Natural killer cell treated with Interleukin-12 subunit alpha and Interleukin-12 subunit beta and Interleukin-15 and Interleukin-18, amount 100 ng/mL, for 72 hours (primary cell): ENCODE results near the gene MPZL1. TPM values are rescaled to one million over a fixed set of nuclear protein-coding genes. Genes with fewer than 3 reads are reported as not detected.

Source experiments
- ATAC-seq, 2 donors: fragments of 150-1000 bp; cut with Tn5 transposase in 1 of 2; sonication (Bioruptor Pico), chemical (Tn5 transposase) in 1 of 2; 2 replicates each; pipeline ENCODE4 v1.10.0; 2021
- DNase-seq: peaks from one replicate; pipeline ENCODE4 v3.0.0; 2022; ENCODE audit warnings: low spot score
- H3K27ac Mint-ChIP-seq, 2 donors: 1 replicate in 1 of 2; 2 replicates in 1 of 2; pipeline ENCODE4 v1.8.0; 2022; ENCODE audit warnings: mixed read lengths in 2 of 2, mild to moderate bottlenecking in 1 of 2, moderate library complexity in 1 of 2
- H3K27me3 Mint-ChIP-seq, 2 donors: 1 replicate in 1 of 2; 2 replicates in 1 of 2; pipeline ENCODE4 v1.8.0; 2022; ENCODE audit warnings: mixed read lengths in 2 of 2
- H3K36me3 Mint-ChIP-seq: one replicate; pipeline ENCODE4 v1.8.0; 2022; ENCODE audit warnings: mixed read lengths
- H3K4me1 Mint-ChIP-seq, 2 donors: 1 replicate in 1 of 2; 2 replicates in 1 of 2; pipeline ENCODE4 v1.8.0; 2022; ENCODE audit warnings: low read depth in 2 of 2, mixed read lengths in 2 of 2, mild to moderate bottlenecking in 1 of 2
- H3K4me3 Mint-ChIP-seq: one replicate; pipeline ENCODE4 v1.8.0; 2022; ENCODE audit warnings: mixed read lengths
- H3K9me3 Mint-ChIP-seq: 2 replicates; pipeline ENCODE4 v1.8.0; 2022; ENCODE audit warnings: mixed read lengths
- total RNA-seq, 2 donors: library from RNA; stranded (reverse); gene quantifications; one replicate each; pipeline ENCODE4 v1.2.3, GENCODE V29; 2022

The MPZL1 gene
- total RNA-seq, 2 donors from 2014 or later: 15.3 to 25.6 TPM

- Mint-ChIP-seq H3K27ac (peak overlapping the region; percentile 2 to 60), H3K4me3 (no peak overlapping the region), H3K9me3 (no peaks in the 10 kb centered on the region), H3K27me3 (no peaks in the 10 kb centered on the region), H3K4me1 (peaks cover 17 to 18% of the 10 kb centered on the region in 2 donors), H3K36me3 (peaks cover 4% of the 10 kb centered on the region)
- DNase-seq: no peak
- no peak for ATAC-seq
These were observed 17.1 kb upstream of the MPZL1 start for GRCh38 chr1:167704715-167705114.

DNA sequence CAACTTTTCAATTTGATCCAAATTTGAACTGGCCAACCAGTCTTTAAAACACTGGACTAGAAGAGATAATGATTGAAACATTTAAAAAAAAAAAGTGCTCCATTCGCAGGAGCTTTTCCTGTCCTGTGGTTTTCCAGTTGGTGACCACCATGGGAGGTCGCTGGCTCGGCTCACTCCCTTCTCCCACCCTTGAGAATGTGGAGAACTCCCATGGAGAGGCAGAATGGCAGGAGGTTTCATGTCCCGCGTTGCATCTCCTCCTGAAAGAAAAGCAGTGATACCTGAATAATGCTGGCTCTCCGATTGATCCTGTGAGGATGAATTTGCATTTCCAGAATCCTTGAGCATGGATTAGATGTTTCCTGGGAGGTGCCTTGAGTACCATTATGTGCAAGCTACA, 16.5 kb upstream of the MPZL1 start:
- Mint-ChIP-seq H3K36me3 (no peaks in the 10 kb centered on the region), H3K27me3 (no peaks in the 10 kb centered on the region), H3K27ac (peak overlapping the region; percentile 24 to 48), H3K4me3 (no peak overlapping the region), H3K4me1 (peaks cover 14 to 18% of the 10 kb centered on the region in 2 donors), H3K9me3 (no peaks in the 10 kb centered on the region)
- DNase-seq (no peak), ATAC-seq (no peak)

GRCh38 chr1:167706363-167706762, 15.4 kb upstream of the MPZL1 start:
- no peak overlapping the region for H3K4me3 Mint-ChIP-seq
- H3K4me1 Mint-ChIP-seq: peaks cover 14 to 18% of the 10 kb centered on the region in 2 donors
- no peak for ATAC-seq
- DNase-seq: no peak
- H3K36me3 Mint-ChIP-seq: no peaks in the 10 kb centered on the region
- no peaks in the 10 kb centered on the region for H3K27me3 Mint-ChIP-seq
- peak overlapping the region; percentile 24 to 48 for H3K27ac Mint-ChIP-seq
- no peaks in the 10 kb centered on the region for H3K9me3 Mint-ChIP-seq

DNA sequence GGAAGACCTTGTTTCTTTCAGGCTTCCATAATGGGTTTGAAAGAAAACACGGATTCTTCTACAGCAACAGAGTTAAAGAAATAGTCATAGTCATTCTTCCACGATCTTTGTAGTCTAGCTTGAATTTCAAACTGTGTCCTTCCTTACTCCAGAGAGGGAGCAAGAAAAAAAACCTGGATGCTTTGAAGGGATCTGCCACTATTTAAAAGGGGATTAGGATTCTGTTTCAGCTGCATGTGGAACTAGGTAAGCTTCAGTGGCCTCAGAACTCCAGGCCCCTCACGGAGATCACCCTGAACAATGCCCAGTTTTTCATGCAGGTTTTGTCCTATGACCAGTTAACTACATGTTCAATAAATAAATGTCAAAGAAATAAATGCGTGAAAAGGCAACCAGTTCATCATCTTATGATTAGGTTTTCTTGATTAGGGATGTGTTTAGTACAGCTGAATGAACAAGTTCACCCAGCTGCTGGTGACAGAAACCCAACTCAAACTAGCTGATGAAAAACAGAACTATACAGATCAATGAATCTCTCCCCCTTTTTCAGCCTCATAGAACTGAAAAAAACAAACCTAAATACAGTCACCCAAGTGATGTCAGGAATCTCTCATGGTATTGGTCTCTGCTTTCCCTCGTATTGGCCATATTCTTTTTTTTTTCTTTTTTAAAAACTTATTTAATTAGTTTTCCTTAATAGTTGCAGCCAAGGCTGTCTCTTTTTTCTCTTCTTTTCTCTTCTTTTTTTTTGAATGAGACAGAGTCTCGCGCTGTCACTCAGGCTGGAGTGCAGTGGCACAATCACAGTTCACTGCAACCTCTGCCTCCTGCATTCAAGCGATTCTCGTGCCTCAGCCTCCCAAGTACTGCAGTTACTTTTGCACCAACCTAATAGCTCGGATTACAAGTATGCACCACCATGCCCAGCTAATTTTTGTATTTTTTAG, 14.6 kb upstream of the MPZL1 start:
- no peak overlapping the region for H3K4me3 Mint-ChIP-seq
- H3K36me3 Mint-ChIP-seq: no peaks in the 10 kb centered on the region
- no peak for DNase-seq
- ATAC-seq: no peak
- no peaks in the 10 kb centered on the region for H3K9me3 Mint-ChIP-seq
- peak overlapping the region; percentile 48 to 86 for H3K27ac Mint-ChIP-seq
- peaks cover 14 to 18% of the 10 kb centered on the region in 2 donors for H3K4me1 Mint-ChIP-seq
- H3K27me3 Mint-ChIP-seq: no peaks in the 10 kb centered on the region

GRCh38 chr1:167707942-167708341, 13.8 kb upstream of the MPZL1 start:
- DNase-seq (no peak), ATAC-seq (no peak)
- Mint-ChIP-seq H3K4me1 (peaks cover 16 to 19% of the 10 kb centered on the region in 2 donors), H3K9me3 (no peaks in the 10 kb centered on the region), H3K27me3 (no peaks in the 10 kb centered on the region), H3K27ac (peak overlapping the region in 1 of 2 donors; percentile 86), H3K36me3 (no peaks in the 10 kb centered on the region), H3K4me3 (no peak overlapping the region)

GRCh38 chr1:167708940-167709389, 12.8 kb upstream of the MPZL1 start:
- no peak overlapping the region for H3K4me3 Mint-ChIP-seq
- no peaks in the 10 kb centered on the region for H3K9me3 Mint-ChIP-seq
- DNase-seq (no peak), ATAC-seq (no peak)
- peaks cover 17 to 19% of the 10 kb centered on the region in 2 donors for H3K4me1 Mint-ChIP-seq
- peak overlapping the region; percentile 29 to 86 for H3K27ac Mint-ChIP-seq
- no peaks in the 10 kb centered on the region for H3K36me3 Mint-ChIP-seq
- H3K27me3 Mint-ChIP-seq: no peaks in the 10 kb centered on the region

- Mint-ChIP-seq H3K9me3 (no peaks in the 10 kb centered on the region), H3K4me1 (peaks cover 31 to 36% of the 10 kb centered on the region in 2 donors), H3K36me3 (no peaks in the 10 kb centered on the region), H3K4me3 (no peak overlapping the region), H3K27ac (no peak overlapping the region), H3K27me3 (no peaks in the 10 kb centered on the region)
- ATAC-seq (no peak), DNase-seq (no peak)
These were observed 10.9 kb upstream of the MPZL1 start for GRCh38 chr1:167710836-167711235.

- H3K4me1 Mint-ChIP-seq: peaks cover 35 to 40% of the 10 kb centered on the region in 2 donors
- ATAC-seq (no peak), DNase-seq (no peak)
- H3K36me3 Mint-ChIP-seq: no peaks in the 10 kb centered on the region
- no peaks in the 10 kb centered on the region for H3K27me3 Mint-ChIP-seq
- no peak overlapping the region for H3K27ac Mint-ChIP-seq
- no peaks in the 10 kb centered on the region for H3K9me3 Mint-ChIP-seq
- no peak overlapping the region for H3K4me3 Mint-ChIP-seq
These were observed 10.0 kb upstream of the MPZL1 start for GRCh38 chr1:167711797-167712196.

DNA sequence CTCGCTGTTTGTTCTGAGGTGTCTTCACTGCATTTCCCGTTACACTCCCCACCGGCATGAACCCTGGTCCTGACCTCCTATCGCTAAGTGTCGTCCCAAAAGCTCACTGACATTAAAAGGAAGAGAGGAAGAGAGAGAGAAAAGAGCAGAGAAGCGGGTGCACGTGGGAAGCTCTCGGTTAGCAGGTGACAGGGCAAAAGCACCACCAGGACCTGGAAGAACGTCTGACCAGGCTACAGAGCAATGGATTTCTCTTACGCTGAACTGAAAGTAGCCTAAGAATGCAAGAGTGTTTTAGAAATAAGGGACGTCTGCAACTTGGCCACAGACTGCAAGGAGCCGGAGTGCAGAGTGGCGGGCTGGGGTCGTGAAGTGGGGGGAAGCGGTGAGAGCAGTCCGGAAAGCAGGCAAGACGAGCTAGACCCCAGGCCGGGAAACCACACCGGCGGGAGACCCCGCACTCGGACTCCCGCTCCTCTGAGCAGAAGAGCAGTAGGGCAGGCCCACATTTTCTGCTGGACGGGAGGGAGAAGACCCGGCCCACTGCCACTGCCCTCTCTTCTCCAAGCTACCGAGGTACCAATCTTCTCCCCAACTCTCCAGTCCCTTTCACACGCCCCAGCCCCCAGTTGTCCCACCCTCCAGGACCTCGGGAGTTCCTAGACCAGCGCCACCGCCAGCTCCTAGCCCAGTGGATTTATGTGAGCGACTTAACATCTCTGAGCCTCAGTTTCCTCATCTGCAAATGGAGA, 8.3 kb upstream of the MPZL1 start:
- Mint-ChIP-seq H3K27me3 (no peaks in the 10 kb centered on the region), H3K9me3 (no peaks in the 10 kb centered on the region), H3K36me3 (no peaks in the 10 kb centered on the region), H3K27ac (peak overlapping the region; percentile 87 to 100), H3K4me3 (peak overlapping the region; percentile 96), H3K4me1 (peaks cover 37 to 38% of the 10 kb centered on the region in 2 donors)
- ATAC-seq: no peak
- no peak for DNase-seq

- Mint-ChIP-seq H3K4me3 (peak overlapping the region; percentile 96), H3K36me3 (no peaks in the 10 kb centered on the region), H3K4me1 (peaks cover 31 to 34% of the 10 kb centered on the region in 2 donors), H3K9me3 (no peaks in the 10 kb centered on the region), H3K27ac (peak overlapping the region; percentile 87 to 100), H3K27me3 (no peaks in the 10 kb centered on the region)
- peak; percentile 86 to 89 for ATAC-seq
- DNase-seq: no peak
These were observed 7.7 kb upstream of the MPZL1 start for GRCh38 chr1:167714098-167714438.

GRCh38 chr1:167714439-167715156, 7.2 kb upstream of the MPZL1 start:
- Mint-ChIP-seq H3K4me3 (peak overlapping the region; percentile 96), H3K4me1 (peaks cover 33 to 36% of the 10 kb centered on the region in 2 donors), H3K27ac (peak overlapping the region; percentile 87 to 100), H3K9me3 (no peaks in the 10 kb centered on the region), H3K27me3 (peaks cover 0 to 5% of the 10 kb centered on the region in 2 donors), H3K36me3 (no peaks in the 10 kb centered on the region)
- ATAC-seq (peak; percentile 76 to 85), DNase-seq (peak; percentile 88)

GRCh38 chr1:167715157-167715999, 6.4 kb upstream of the MPZL1 start:
- H3K4me1 Mint-ChIP-seq: peaks cover 33 to 36% of the 10 kb centered on the region in 2 donors
- peak; percentile 84 for DNase-seq
- H3K36me3 Mint-ChIP-seq: no peaks in the 10 kb centered on the region
- H3K27me3 Mint-ChIP-seq: peaks cover 0 to 5% of the 10 kb centered on the region in 2 donors
- H3K9me3 Mint-ChIP-seq: no peaks in the 10 kb centered on the region
- peak overlapping the region; percentile 96 for H3K4me3 Mint-ChIP-seq
- ATAC-seq: peak; percentile 66 to 80
- peak overlapping the region; percentile 87 to 100 for H3K27ac Mint-ChIP-seq

DNA sequence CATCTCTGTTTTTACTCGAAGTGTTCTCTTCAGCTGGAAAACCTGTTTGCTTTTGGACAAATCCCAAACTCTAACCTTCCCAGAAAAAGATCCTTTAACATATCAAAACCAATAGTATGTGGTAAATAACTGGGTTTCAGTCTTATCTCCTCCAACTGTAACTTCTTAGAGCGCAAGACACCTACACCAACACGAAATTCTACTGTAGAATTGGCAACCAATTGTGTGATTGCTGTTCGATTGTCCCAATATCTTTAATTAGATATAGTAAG, 5.8 kb upstream of the MPZL1 start:
- peak overlapping the region; percentile 87 to 100 for H3K27ac Mint-ChIP-seq
- no peaks in the 10 kb centered on the region for H3K36me3 Mint-ChIP-seq
- no peaks in the 10 kb centered on the region for H3K9me3 Mint-ChIP-seq
- peaks cover 0 to 6% of the 10 kb centered on the region in 2 donors for H3K27me3 Mint-ChIP-seq
- H3K4me1 Mint-ChIP-seq: peaks cover 34 to 40% of the 10 kb centered on the region in 2 donors
- no peak for ATAC-seq
- no peak for DNase-seq
- peak overlapping the region; percentile 96 for H3K4me3 Mint-ChIP-seq
